Left ventricle myocardium inferior (tissue), 1 donor: ENCODE measurements around the gene UBE4A. TPM values are rescaled to one million over a fixed set of nuclear protein-coding genes. Genes with fewer than 3 reads are reported as not detected.

Source experiments
- DNase-seq: peaks from one replicate; pipeline ENCODE4 v3.0.0-alpha.2; 2020
- H3K27ac ChIP-seq: fragments of 200-600 bp; replicated peaks from 2 replicates; pipeline ENCODE4 v1.8.0; 2021
- H3K27me3 ChIP-seq: fragments of 200-600 bp; 2 replicates; pipeline ENCODE4 v1.8.0; 2021; ENCODE audit warnings: low read depth
- H3K36me3 ChIP-seq: fragments of 200-600 bp; 2 replicates; pipeline ENCODE4 v1.8.0; 2021
- H3K4me1 ChIP-seq: fragments of 200-600 bp; 2 replicates; pipeline ENCODE4 v1.8.0; 2021
- H3K4me3 ChIP-seq: fragments of 200-600 bp; 2 replicates; pipeline ENCODE4 v1.8.0; 2021; ENCODE audit warnings: mild to moderate bottlenecking, moderate library complexity
- H3K9me3 ChIP-seq: fragments of 200-600 bp; replicated peaks from 2 replicates; pipeline ENCODE4 v1.8.0; 2021
- intact Hi-C: fragments of 100-400 bp; cut with micrococcal nuclease; formaldehyde crosslinking; loops from one replicate; pipeline ENCODE4 v1.11.0; 2022
- total RNA-seq: library from RNA; stranded (reverse); fragmentation: NEBNext Ultra II Directional; extraction: Animal tissue kit (Norgen Biotek cat#: 25700); gene quantifications from one replicate; pipeline ENCODE4 v1.2.1, GENCODE V29; 2021
- TF ChIP-seq, protein P1 (sequence below): fragments of 200-600 bp; IDR thresholded peaks from 2 replicates; pipeline ENCODE4 v1.8.0; 2021; ENCODE audit warnings: antibody characterized with exemption, mild to moderate bottlenecking, borderline replicate concordance
- donor health status: DM: no; HTN: yes; CAD: no; lungs with severe emphysema.

The UBE4A gene
- total RNA-seq, 1 donor from 2014 or later, result 32.6 TPM

DNA sequence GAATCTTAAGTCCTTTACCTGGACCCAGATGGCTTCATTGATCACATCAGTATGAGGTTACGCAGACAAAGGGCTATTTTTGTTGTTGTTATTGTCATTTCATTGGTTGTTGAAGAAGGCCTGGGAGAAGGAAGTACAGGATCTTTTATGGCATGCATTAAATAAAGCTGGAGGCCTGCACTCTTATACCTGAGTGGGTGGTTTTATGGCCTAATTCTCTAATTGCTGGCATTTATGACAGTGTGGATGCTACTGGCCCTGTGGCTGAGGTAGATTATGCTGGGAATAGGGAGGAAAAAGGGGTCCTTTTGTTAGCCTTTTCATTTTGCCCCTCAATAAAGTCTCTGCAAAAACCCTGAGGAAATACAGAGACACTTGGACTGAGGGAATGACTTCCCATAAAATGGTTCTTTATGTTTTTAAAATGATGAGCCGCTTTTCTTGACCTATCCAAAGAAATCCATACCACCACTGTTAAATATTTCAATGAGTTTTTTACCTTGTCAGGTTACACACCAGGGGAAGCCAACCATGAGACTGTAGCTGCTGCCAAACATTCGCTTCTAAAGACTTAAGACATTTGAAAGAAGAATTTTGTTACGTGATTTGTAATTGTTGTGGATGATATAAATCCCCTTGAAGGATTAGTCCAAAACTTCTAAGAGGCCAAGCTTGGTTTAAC, 83.6 kb downstream of the UBE4A start:
- H3K4me1 ChIP-seq, result peaks cover 84% of the 10 kb centered on the region
- intact Hi-C loops, result no loop called here

DNA sequence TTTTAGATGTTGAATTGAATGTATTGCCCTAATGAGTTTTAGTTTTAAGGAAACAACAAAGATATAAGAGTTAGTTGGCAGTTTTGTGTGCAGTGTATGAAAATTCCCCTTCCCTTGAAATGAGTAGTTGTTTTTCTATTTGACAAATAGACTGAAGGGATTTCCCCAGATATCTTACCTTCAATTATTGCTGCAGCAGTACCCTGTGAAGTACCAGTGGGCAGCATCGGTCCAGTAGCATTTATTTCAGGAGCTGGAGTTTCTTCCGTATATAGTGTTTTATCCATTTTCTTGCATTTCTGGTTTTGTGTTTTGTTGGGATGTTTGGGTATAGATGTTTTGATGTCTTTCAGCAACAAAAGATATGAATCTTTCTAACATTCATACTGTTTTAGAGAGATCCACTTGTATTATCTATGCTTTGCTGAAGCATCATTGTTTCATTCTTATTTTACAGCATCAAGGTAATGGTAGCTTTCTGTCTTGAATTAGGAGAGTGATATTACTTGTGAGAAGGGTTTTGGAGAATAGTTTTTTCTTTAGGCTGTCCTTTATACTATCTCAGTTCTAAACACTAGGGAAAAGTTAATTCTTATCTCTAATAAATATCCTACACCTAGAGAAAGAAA, 84.3 kb downstream of the UBE4A start:
- intact Hi-C loops, result no loop called here
- H3K4me3 ChIP-seq, result no peak overlapping the region
- no peak overlapping the region for H3K27ac ChIP-seq
- peaks cover 83% of the 10 kb centered on the region for H3K4me1 ChIP-seq
- TF ChIP-seq, protein P1, sequence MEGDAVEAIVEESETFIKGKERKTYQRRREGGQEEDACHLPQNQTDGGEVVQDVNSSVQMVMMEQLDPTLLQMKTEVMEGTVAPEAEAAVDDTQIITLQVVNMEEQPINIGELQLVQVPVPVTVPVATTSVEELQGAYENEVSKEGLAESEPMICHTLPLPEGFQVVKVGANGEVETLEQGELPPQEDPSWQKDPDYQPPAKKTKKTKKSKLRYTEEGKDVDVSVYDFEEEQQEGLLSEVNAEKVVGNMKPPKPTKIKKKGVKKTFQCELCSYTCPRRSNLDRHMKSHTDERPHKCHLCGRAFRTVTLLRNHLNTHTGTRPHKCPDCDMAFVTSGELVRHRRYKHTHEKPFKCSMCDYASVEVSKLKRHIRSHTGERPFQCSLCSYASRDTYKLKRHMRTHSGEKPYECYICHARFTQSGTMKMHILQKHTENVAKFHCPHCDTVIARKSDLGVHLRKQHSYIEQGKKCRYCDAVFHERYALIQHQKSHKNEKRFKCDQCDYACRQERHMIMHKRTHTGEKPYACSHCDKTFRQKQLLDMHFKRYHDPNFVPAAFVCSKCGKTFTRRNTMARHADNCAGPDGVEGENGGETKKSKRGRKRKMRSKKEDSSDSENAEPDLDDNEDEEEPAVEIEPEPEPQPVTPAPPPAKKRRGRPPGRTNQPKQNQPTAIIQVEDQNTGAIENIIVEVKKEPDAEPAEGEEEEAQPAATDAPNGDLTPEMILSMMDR, result no peak
- no peaks in the 10 kb centered on the region for H3K36me3 ChIP-seq
- no peak for DNase-seq
- H3K9me3 ChIP-seq, result no peaks in the 10 kb centered on the region
- no peaks in the 10 kb centered on the region for H3K27me3 ChIP-seq

More for the DNA sequence above, 83.6 kb downstream of the UBE4A start:
- Histone ChIP-seq H3K27me3 (no peaks in the 10 kb centered on the region), H3K27ac (no peak overlapping the region), H3K4me3 (no peak overlapping the region), H3K36me3 (no peaks in the 10 kb centered on the region), H3K9me3 (no peaks in the 10 kb centered on the region)
- TF ChIP-seq, protein P1, result no peak
- no peak for DNase-seq

DNA sequence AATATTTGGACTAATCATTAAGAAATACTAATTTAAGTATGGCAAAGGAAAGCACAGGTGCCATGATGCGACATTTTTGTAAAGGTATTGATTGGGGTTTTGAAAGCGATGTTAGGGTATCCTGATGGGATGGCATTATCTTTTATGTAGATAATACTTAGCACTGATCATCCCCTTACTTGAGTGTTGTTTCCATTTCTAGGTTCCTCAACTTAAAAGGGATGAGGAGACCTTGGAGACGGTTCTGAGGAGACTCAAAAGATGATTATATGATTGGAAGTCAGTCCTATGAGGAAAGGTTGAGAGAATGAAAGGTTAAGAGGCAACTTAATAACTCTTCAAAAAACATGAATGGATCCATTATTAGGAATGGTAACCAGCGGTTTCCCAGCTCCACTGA, 88.0 kb downstream of the UBE4A start:
- no peak overlapping the region for H3K27ac ChIP-seq
- intact Hi-C loops, result no loop called here
- no peak for DNase-seq
- H3K27me3 ChIP-seq, result no peaks in the 10 kb centered on the region
- no peaks in the 10 kb centered on the region for H3K9me3 ChIP-seq
- TF ChIP-seq, protein P1, result no peak
- peaks cover 51% of the 10 kb centered on the region for H3K4me1 ChIP-seq
- H3K36me3 ChIP-seq, result no peaks in the 10 kb centered on the region
- H3K4me3 ChIP-seq, result no peak overlapping the region

DNA sequence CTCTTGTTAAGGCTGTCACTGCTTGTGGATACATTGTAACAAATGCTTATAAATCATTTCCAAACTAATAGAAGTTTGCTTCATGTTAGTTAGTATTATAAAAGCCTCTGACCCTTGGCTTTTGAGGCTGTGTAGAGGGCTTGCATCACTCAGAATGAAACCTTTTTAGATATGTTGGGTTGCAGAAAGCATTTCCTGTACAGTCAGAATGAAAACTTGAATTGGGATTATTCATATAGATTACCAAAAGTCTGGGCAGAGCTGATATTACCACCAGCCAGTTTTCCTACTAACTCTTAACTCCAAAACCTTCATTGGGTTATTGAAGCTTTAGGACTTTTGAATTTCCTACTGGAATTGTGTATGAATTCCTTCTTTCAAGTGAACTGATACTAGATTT, 88.9 kb downstream of the UBE4A start:
- DNase-seq, result no peak
- intact Hi-C loops, result no loop called here
- H3K27ac ChIP-seq, result no peak overlapping the region
- no peak overlapping the region for H3K4me3 ChIP-seq
- TF ChIP-seq, protein P1, result no peak
- H3K4me1 ChIP-seq, result peaks cover 43% of the 10 kb centered on the region
- no peaks in the 10 kb centered on the region for H3K27me3 ChIP-seq
- H3K36me3 ChIP-seq, result no peaks in the 10 kb centered on the region
- H3K9me3 ChIP-seq, result no peaks in the 10 kb centered on the region

Other genes with a start within 250 kb of the UBE4A start
- gene SCN4B, start 206.8 kb upstream of the UBE4A start, total RNA-seq, result 12.9 TPM
- gene SCN2B, start 183.0 kb upstream of the UBE4A start, total RNA-seq, result 24.9 TPM
- gene JAML, start 134.6 kb upstream of the UBE4A start, total RNA-seq, result 2.9 TPM
- 2.7 TPM for gene MPZL3, start 107.2 kb upstream of the UBE4A start, total RNA-seq
- gene MPZL2, start 95.3 kb upstream of the UBE4A start, total RNA-seq, result 13.4 TPM
- 0.60 TPM for gene CD3E, start 54.9 kb upstream of the UBE4A start, total RNA-seq
- not detected for gene CD3D, start 16.9 kb upstream of the UBE4A start, total RNA-seq
- 0.16 TPM for gene CD3G, start 15.3 kb upstream of the UBE4A start, total RNA-seq
- 854 TPM for gene ATP5MG, start 42.0 kb downstream of the UBE4A start, total RNA-seq
- 21.0 TPM for gene KMT2A, start 76.9 kb downstream of the UBE4A start, total RNA-seq
- gene TTC36, start 167.9 kb downstream of the UBE4A start, total RNA-seq, result 1.1 TPM
- gene TMEM25, start 171.6 kb downstream of the UBE4A start, total RNA-seq, result 7.8 TPM
- gene IFT46, start 206.3 kb downstream of the UBE4A start, total RNA-seq, result 26.0 TPM
- gene ARCN1, start 212.8 kb downstream of the UBE4A start, total RNA-seq, result 99.4 TPM
- gene PHLDB1, start 248.0 kb downstream of the UBE4A start, total RNA-seq, result 102 TPM